Duodenal mucosa (tissue), 2 donors: ENCODE measurements around the gene CD19.
"Not testable (repeated sequence)": the region's sequence is repeated elsewhere in the genome, so short reads cannot be mapped to it uniquely, and the experiment has no call there.

Experiments used
- H3K27ac ChIP-seq: one replicate; pipeline ENCODE4 v1.7.0; 2013; ENCODE audit warnings: low read depth, low read length
- H3K27me3 ChIP-seq, 2 donors: one replicate each; pipeline ENCODE4 v1.7.0; 2013; ENCODE audit warnings: low read length in 2 of 2, control low read depth in 1 of 2; ENCODE audit not compliant: insufficient read depth in 2 of 2, control insufficient read depth in 1 of 2
- H3K36me3 ChIP-seq, 2 donors: one replicate each; pipeline ENCODE4 v1.7.0; 2013; ENCODE audit warnings: low read length in 2 of 2, control low read depth in 1 of 2; ENCODE audit not compliant: insufficient read depth in 2 of 2, control insufficient read depth in 1 of 2
- H3K4me1 ChIP-seq, 2 donors: one replicate each; pipeline ENCODE4 v1.7.0; 2013; ENCODE audit warnings: low read length in 2 of 2, control low read depth in 1 of 2; ENCODE audit not compliant: insufficient read depth in 2 of 2, control insufficient read depth in 1 of 2
- H3K4me3 ChIP-seq, 2 donors: one replicate each; pipeline ENCODE4 v1.7.0; 2013; ENCODE audit warnings: low read length in 2 of 2, low read depth in 1 of 2
- H3K9ac ChIP-seq, 2 donors: one replicate each; pipeline ENCODE4 v1.7.0; 2013; ENCODE audit warnings: low read length in 2 of 2, low read depth in 1 of 2
- H3K9me3 ChIP-seq, 2 donors: one replicate each; pipeline ENCODE4 v1.7.0; 2013; ENCODE audit warnings: low read length in 2 of 2, control low read depth in 1 of 2; ENCODE audit not compliant: control insufficient read depth in 1 of 2

CD19 gene

DNA sequence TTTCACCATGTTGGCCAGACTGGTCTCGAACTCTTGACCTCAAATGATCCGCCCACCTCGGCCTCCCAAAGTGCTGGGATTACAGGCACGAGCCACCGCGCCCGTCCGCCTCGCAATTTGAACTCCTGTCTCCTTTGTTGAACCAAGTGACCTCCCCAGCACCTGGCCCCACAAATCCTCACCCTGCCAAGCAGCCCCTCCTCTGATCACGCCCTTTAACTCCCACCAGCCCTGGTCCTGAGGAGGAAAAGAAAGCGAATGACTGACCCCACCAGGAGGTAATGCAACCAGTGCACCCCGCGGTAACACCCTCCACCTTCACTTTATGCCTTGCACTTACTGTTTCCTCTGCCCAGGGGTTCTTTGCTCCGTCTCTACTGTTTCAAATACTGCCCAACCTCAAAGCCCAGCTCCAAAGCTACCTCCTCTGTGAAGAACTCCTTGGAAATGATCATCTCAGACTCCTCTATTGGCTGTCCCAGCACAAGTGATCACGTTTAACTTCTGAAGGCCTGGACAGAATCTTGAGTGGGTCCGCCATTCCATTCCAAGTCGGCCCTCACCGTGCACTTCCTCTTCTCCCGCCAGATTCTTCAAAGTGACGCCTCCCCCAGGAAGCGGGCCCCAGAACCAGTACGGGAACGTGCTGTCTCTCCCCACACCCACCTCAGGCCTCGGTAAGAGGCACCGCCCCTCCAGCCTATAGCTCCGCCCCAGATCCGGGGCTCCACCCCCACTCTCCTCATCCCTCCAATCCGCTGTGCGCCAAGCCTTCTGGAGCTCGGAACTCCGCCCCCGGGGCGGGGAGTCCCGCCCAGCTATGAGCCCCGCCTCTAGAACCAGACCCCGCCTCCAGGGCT is 4.4 kb downstream of the CD19 start:
- Histone ChIP-seq H3K27ac (no peak overlapping the region), H3K4me3 (peak overlapping the region; percentile 59 to 73), H3K9me3 (no peaks in the 10 kb centered on the region), H3K4me1 (peaks cover 4 to 6% of the 10 kb centered on the region in 2 donors), H3K27me3 (no peaks in the 10 kb centered on the region), H3K9ac (peak overlapping the region; percentile 6 to 47), H3K36me3 (no peaks in the 10 kb centered on the region)

DNA sequence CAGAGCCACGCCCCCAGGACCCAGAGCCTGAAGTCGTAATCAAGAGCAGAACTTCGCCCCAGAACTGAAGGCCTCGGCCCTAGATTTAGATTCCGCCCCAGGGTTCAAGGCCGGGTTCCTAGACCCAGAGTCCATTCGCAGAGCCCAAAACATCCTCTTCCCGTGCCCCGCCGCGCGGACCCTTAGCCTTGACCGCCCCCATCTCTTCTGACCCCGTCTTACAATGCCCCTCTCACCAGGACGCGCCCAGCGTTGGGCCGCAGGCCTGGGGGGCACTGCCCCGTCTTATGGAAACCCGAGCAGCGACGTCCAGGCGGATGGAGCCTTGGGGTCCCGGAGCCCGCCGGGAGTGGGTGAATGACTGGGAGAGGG is 5.0 kb downstream of the CD19 start:
- H3K27me3 ChIP-seq = no peaks in the 10 kb centered on the region
- no peaks in the 10 kb centered on the region for H3K9me3 ChIP-seq
- H3K36me3 ChIP-seq = no peaks in the 10 kb centered on the region
- H3K4me1 ChIP-seq = peaks cover 4 to 6% of the 10 kb centered on the region in 2 donors
- H3K27ac ChIP-seq = no peak overlapping the region
- no peak overlapping the region for H3K4me3 ChIP-seq
- no peak overlapping the region for H3K9ac ChIP-seq

DNA sequence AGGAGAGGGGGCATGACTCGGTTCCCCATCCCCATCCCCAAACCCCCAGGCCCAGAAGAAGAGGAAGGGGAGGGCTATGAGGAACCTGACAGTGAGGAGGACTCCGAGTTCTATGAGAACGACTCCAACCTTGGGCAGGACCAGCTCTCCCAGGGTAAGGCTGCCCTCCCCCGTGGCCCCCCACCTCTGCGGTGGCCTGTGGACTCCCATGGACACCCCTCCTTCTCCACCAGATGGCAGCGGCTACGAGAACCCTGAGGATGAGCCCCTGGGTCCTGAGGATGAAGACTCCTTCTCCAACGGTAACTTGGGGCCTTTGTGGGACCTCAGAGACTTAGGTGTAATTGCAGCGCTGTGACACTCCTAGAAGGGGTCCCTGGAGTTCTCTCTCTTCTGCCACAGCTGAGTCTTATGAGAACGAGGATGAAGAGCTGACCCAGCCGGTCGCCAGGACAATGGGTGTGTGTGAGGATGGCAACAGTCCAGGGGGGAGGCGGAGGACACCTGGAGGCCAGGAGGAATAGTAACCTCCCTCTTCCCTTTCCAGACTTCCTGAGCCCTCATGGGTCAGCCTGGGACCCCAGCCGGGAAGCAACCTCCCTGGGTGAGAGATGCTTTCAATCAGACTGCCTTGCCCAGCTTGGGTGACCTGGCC is 5.6 kb downstream of the CD19 start:
- Histone ChIP-seq H3K4me3 (no peak overlapping the region), H3K36me3 (no peaks in the 10 kb centered on the region), H3K27me3 (no peaks in the 10 kb centered on the region), H3K9ac (no peak overlapping the region), H3K4me1 (peaks cover 4 to 6% of the 10 kb centered on the region in 2 donors), H3K27ac (no peak overlapping the region), H3K9me3 (no peaks in the 10 kb centered on the region)

DNA sequence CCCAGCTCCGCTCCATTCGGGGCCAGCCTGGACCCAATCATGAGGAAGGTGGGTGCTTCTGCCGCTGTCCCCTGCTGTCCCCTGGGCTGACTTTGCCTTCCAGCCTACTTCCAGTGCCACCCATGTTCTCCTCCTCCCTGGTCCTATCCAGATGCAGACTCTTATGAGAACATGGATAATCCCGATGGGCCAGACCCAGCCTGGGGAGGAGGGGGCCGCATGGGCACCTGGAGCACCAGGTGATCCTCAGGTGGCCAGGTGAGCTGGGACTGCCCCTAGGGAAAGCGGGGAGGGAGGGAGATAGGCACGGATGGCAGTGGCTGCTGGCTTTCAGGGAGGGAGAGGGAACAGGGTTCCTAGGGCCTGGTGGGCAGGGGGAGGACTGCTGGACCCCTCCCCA is 7.0 kb downstream of the CD19 start:
- Histone ChIP-seq H3K9me3 (no peaks in the 10 kb centered on the region), H3K27me3 (no peaks in the 10 kb centered on the region), H3K4me1 (peaks cover 4 to 6% of the 10 kb centered on the region in 2 donors), H3K36me3 (no peaks in the 10 kb centered on the region), H3K27ac (no peak overlapping the region), H3K9ac (no peak overlapping the region), H3K4me3 (no peak overlapping the region)

DNA sequence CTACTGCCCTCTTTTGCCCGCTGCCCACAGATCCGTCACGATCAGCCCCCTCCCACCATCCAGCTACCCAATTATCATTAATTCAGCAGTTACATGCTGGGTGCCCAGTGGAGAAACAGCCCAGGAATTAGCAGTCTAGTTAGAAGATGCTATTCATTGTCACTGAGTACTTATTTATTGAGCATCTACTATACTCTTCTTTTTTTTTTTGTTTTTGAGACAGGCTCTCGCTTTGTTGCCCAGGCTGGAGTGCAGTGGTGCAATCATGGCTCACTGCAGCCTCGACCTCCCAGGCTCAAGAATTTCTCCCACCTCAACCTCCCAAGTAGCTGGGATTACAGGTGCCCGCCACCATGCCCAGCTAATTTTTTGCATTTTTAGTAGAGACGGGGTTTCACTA is 8.1 kb downstream of the CD19 start:
- H3K4me1 ChIP-seq, H3K27me3 ChIP-seq, H3K36me3 ChIP-seq: not testable (repeated sequence)

DNA sequence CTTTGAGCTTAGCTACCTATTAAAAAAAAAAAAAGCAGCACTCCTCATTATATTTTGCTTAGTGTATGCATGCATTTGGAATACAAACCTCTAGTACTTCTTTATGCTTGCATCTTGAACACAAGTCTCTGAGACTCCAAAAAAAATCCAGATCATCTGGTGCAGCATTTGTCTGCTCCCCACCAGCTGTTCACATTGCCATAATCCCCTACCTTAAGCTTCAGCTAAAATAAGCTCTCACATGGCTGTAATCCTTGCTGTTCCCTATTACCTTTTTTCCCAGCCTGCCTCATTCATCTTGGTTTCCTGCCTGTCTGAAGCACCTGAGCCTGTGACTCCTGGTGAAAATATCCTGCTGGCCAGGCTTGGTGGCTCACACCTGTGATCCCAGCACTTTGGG is 11.5 kb downstream of the CD19 start:
- no peak overlapping the region for H3K27ac ChIP-seq
- H3K9me3 ChIP-seq = no peaks in the 10 kb centered on the region
- H3K9ac ChIP-seq = no peak overlapping the region
- peaks cover 4 to 7% of the 10 kb centered on the region in 2 donors for H3K4me1 ChIP-seq
- H3K4me3 ChIP-seq = no peak overlapping the region
- no peaks in the 10 kb centered on the region for H3K36me3 ChIP-seq
- H3K27me3 ChIP-seq = no peaks in the 10 kb centered on the region

More for the DNA sequence above, 8.1 kb downstream of the CD19 start:
- not testable (repeated sequence) for H3K4me3 ChIP-seq, H3K9ac ChIP-seq, H3K27ac ChIP-seq, H3K9me3 ChIP-seq

DNA sequence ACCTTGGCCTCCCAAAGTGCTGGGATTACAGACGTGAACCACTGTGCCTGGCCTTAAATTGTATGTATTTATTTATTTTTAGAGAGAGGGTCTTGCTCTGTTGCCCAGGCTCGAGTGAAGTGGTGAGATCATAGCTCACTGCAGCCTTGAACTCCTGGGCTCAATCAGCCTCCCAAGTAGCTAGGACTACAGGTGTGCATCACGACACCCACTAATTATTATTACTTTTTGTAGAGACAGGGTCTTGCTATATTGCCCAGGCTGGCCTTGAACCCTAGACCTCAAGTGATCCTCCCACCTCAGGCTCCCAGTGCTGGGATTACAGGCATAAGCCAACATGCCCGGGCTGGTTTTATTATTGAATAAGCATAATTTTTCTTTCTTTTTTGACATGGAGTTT is 14.9 kb downstream of the CD19 start:
- H3K27ac ChIP-seq = no peak overlapping the region
- no peaks in the 10 kb centered on the region for H3K27me3 ChIP-seq
- no peak overlapping the region for H3K4me3 ChIP-seq
- peaks cover 8 to 10% of the 10 kb centered on the region in 2 donors for H3K4me1 ChIP-seq
- H3K36me3 ChIP-seq = no peaks in the 10 kb centered on the region
- no peaks in the 10 kb centered on the region for H3K9me3 ChIP-seq
- H3K9ac ChIP-seq = no peak overlapping the region

DNA sequence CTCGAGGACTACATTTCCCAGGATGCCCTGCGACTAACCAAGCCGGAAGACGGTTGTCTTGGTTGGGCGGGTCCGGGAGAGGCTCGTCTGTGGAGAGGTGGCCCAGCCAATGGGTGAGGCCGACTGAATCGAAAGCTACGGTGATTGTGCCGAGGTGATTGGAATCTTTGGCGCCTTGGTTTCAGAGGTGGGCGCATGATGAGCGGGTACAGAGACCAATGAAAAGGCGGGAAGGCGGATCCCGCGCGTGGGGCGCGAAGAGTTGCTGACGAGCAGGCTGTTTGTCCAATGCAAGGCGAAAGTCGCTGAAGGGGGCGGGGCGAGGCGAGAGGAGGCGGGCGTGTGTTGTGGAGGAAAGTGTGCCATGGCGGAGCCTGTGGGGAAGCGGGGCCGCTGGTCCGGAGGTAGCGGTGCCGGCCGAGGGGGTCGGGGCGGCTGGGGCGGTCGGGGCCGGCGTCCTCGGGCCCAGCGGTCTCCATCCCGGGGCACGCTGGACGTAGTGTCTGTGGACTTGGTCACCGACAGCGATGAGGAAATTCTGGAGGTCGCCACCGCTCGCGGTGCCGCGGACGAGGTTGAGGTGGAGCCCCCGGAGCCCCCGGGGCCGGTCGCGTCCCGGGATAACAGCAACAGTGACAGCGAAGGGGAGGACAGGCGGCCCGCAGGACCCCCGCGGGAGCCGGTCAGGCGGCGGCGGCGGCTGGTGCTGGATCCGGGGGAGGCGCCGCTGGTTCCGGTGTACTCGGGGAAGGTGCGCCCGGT is 19.1 kb downstream of the CD19 start, which contains the start of gene NFATC2IP:
NFATC2IP (plus strand) TSS at position 290 of the 762 bp plus-strand sequence; CDS start at position 365, 75 bp downstream.
- peak within 1 kb of the TSS; percentile 71 to 85 for H3K9ac ChIP-seq
- H3K36me3 ChIP-seq = peaks cover 10 to 24% of the 10 kb centered on the region in 2 donors
- peak within 1 kb of the TSS; percentile 66 for H3K27ac ChIP-seq
- H3K4me3 ChIP-seq = peak within 1 kb of the TSS; percentile 76 to 87
- no peaks in the 10 kb centered on the region for H3K27me3 ChIP-seq
- H3K9me3 ChIP-seq = no peaks in the 10 kb centered on the region
- H3K4me1 ChIP-seq = peaks cover 14 to 16% of the 10 kb centered on the region in 2 donors

DNA sequence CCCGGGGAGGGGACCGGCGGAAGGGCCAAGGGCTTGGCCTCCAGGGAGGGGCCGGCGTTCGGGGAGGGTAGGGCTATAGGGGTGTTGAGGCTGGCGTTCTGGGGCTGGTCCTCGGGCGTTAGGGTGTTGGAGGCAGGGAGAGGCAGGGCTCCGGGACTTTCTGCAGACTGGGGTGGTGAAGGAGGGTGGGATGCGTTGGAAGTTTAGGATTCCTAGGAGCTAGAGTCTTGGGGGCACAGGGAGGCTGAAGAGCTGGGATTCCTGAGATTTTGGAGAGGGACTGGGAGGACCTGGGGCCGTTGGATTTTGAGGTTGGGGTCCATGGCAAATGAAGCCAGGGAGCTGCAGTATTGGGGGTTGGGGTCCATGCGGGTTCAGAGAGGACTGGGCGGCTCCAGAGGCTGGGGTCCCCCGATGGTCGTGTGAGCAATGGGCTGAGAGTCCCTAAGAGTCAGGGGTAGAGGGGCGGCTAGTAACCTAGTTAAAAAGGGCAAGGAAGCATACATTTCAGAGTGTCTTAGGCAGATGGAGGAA is 19.7 kb downstream of the CD19 start:
- Histone ChIP-seq H3K4me3 (peak overlapping the region; percentile 76 to 87), H3K9ac (peak overlapping the region; percentile 71 to 85), H3K9me3 (no peaks in the 10 kb centered on the region), H3K36me3 (peaks cover 17 to 31% of the 10 kb centered on the region in 2 donors), H3K27ac (peak overlapping the region; percentile 66), H3K27me3 (no peaks in the 10 kb centered on the region), H3K4me1 (peaks cover 14 to 15% of the 10 kb centered on the region in 2 donors)
